ENCODE results near the gene AP3S2. TPM values are rescaled to one million over a fixed set of nuclear protein-coding genes. Genes with fewer than 3 reads are reported as not detected.

Gene AP3S2
- total RNA-seq, 1 donor from 2014 or later: 60.5 TPM

- no peak overlapping the region for H3K4me3 Mint-ChIP-seq (ENCODE audit: unreplicated experiment)
- TF ChIP-seq CTCF (IDR thresholded peaks at IDR 0.05; ENCODE audit: partially characterized antibody, unreplicated experiment): no peak
- peaks cover 6% of the 10 kb centered on the region for H3K4me1 Mint-ChIP-seq (ENCODE audit: low read depth, unreplicated experiment)
- DNase-seq: no peak
- no peaks in the 10 kb centered on the region for H3K36me3 Mint-ChIP-seq (ENCODE audit: unreplicated experiment)
- H3K9me3 Mint-ChIP-seq (ENCODE audit: unreplicated experiment): peaks cover 2% of the 10 kb centered on the region
- no peak overlapping the region for H3K27ac Mint-ChIP-seq (ENCODE audit: unreplicated experiment)
- no peaks in the 10 kb centered on the region for H3K27me3 Mint-ChIP-seq (ENCODE audit: unreplicated experiment)
These were observed 64.6 kb downstream of the AP3S2 start for GRCh38 chr15:89829161-89829560.

DNA sequence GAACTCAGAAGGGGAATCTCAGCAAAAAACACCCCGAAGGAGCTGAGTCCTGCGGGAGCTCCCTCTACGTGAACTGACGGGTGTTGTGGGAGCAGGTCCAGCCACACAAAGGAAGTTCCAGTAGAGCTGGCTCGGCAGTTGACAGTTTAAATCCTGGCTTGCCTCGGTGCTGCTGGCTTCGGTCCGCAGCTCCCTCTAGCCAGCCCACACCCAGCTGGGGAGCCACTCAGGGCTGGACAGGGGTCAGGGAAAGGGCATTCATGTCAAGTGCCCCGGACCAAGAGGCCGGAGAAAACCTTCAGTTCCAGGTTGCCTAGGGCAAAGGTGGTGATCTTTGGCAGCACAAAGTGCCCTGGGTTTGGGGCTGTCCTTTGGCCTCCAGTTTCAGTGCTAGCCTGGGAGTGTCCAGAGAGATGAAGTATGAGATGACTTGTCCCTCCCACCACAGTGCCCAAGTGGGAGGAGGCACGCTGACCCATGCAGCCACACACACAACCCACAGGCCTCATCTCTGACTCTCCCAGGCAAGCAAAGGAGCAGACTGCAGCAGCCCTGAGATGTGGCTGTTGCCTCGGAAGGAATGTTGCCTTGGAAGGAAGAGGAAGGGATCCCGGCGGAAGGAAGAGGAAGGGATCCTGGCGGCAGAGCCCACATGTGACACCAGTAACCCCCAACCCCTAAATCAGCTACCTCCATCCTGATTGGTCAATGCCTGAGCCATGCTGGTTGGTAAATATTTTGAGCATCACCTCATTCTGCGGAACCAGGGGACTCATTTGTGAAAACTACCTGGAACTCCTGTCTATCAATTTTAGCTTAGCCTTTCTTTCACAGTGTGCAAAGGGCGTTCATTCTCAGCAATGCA, 65.3 kb downstream of the AP3S2 start:
- H3K9me3 Mint-ChIP-seq (ENCODE audit: unreplicated experiment): peaks cover 2% of the 10 kb centered on the region
- no peaks in the 10 kb centered on the region for H3K36me3 Mint-ChIP-seq (ENCODE audit: unreplicated experiment)
- H3K4me3 Mint-ChIP-seq (ENCODE audit: unreplicated experiment): no peak overlapping the region
- peaks cover 3% of the 10 kb centered on the region for H3K27me3 Mint-ChIP-seq (ENCODE audit: unreplicated experiment)
- H3K27ac Mint-ChIP-seq (ENCODE audit: unreplicated experiment): no peak overlapping the region
- peaks cover 6% of the 10 kb centered on the region for H3K4me1 Mint-ChIP-seq (ENCODE audit: low read depth, unreplicated experiment)
- no peak for TF ChIP-seq CTCF (IDR thresholded peaks at IDR 0.05; ENCODE audit: partially characterized antibody, unreplicated experiment)
- no peak for DNase-seq

- no peak overlapping the region for H3K4me3 Mint-ChIP-seq (ENCODE audit: unreplicated experiment)
- no peaks in the 10 kb centered on the region for H3K36me3 Mint-ChIP-seq (ENCODE audit: unreplicated experiment)
- no peak overlapping the region for H3K27ac Mint-ChIP-seq (ENCODE audit: unreplicated experiment)
- H3K27me3 Mint-ChIP-seq (ENCODE audit: unreplicated experiment): peaks cover 3% of the 10 kb centered on the region
- H3K9me3 Mint-ChIP-seq (ENCODE audit: unreplicated experiment): peaks cover 3% of the 10 kb centered on the region
- peaks cover 6% of the 10 kb centered on the region for H3K4me1 Mint-ChIP-seq (ENCODE audit: low read depth, unreplicated experiment)
- no peak for TF ChIP-seq CTCF (IDR thresholded peaks at IDR 0.05; ENCODE audit: partially characterized antibody, unreplicated experiment)
- no peak for DNase-seq
These were observed 66.0 kb downstream of the AP3S2 start for GRCh38 chr15:89827829-89828228.

DNA sequence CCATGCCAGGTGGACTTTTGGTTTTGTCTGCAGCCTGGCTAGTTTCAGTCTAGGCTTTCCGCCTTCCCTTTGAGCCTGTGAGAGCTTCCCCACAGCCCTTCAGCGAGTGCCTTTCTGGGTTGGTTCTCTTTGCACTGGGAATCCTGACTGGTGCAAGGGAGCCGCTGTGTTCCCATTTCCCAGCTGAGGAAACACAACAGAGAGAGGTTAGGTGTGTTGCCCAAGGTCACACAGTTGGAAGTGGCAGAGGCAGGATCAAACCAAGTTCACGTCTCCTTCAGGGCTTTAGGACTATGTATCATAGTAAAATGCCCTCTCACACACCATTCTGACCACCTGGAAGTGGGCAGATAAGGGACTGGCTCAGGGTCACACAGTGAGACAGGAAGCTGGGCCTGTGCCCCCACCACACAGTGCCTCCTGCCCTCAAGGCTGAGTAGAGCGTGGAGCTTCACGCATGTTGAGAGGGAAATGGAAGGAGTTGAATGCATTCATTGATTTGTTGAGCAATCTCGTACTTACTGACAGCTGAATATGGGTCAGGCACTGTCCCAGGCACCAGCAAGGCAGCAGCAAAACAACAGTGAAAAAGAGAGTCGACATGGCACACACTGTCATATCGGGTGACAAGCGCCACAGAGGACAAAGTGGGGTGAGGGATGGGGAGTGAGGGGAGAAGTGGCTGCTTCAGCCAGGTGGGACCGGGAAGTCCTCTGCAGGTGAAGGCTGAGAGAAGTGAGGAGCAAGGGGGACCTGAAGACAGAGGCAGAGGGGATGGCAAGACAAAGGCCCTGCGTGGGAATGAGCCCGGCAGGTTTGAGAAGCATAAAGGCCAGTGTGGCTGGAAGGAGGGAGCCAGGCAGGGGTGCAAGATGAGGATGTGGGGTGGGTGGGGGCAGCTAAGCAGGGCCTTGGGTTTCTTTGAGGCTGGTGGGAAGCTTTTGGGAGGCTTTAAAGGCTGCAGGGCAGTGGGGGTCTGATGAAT, 66.8 kb downstream of the AP3S2 start:
- Mint-ChIP-seq H3K36me3 (ENCODE audit: unreplicated experiment) (no peaks in the 10 kb centered on the region), H3K9me3 (ENCODE audit: unreplicated experiment) (peaks cover 3% of the 10 kb centered on the region), H3K4me1 (ENCODE audit: low read depth, unreplicated experiment) (peaks cover 6% of the 10 kb centered on the region), H3K27me3 (ENCODE audit: unreplicated experiment) (peaks cover 3% of the 10 kb centered on the region), H3K27ac (ENCODE audit: unreplicated experiment) (no peak overlapping the region), H3K4me3 (ENCODE audit: unreplicated experiment) (no peak overlapping the region)
- DNase-seq: no peak
- no peak for TF ChIP-seq CTCF (IDR thresholded peaks at IDR 0.05; ENCODE audit: partially characterized antibody, unreplicated experiment)

Data from glutamatergic neuron (in vitro differentiated cells).